VCaP (cell line): ENCODE results near the gene MYBL2.
"Not testable (repeated sequence)": the region's sequence is repeated elsewhere in the genome, so short reads cannot be mapped to it uniquely, and the experiment has no call there.

Experiments used
- H3K27ac ChIP-seq: fragments of 450-650 bp; 2 replicates; pipeline ENCODE4 v1.5.1; 2017
- CTCF ChIP-seq: fragments of 450-650 bp; conservative IDR thresholded peaks from 2 replicates; pipeline ENCODE4 v1.5.1; 2017; ENCODE audit warnings: mild to moderate bottlenecking, moderate library complexity

MYBL2 gene

GRCh38 chr20:43752561-43753301 is 85.8 kb downstream of the MYBL2 start:
- H3K27ac ChIP-seq, result no peak overlapping the region
- TF ChIP-seq CTCF, result no peak

- TF ChIP-seq CTCF, result no peak
- H3K27ac ChIP-seq, result no peak overlapping the region
Observed at GRCh38 chr20:43755390-43755789, 88.5 kb downstream of the MYBL2 start.

- H3K27ac ChIP-seq, result no peak overlapping the region
Observed at GRCh38 chr20:43755851-43756250, 88.9 kb downstream of the MYBL2 start.

GRCh38 chr20:43757888-43758287 is 91.0 kb downstream of the MYBL2 start:
- not testable (repeated sequence) for H3K27ac ChIP-seq

More at GRCh38 chr20:43755851-43756250, 88.9 kb downstream of the MYBL2 start:
- no peak for TF ChIP-seq CTCF

GRCh38 chr20:43761386-43762340 is 94.7 kb downstream of the MYBL2 start:
- no peak for TF ChIP-seq CTCF

GRCh38 chr20:43762911-43763310 is 96.0 kb downstream of the MYBL2 start:
- TF ChIP-seq CTCF, result no peak

More at GRCh38 chr20:43761386-43762340, 94.7 kb downstream of the MYBL2 start:
- no peak overlapping the region for H3K27ac ChIP-seq

GRCh38 chr20:43765916-43766315 is 99.0 kb downstream of the MYBL2 start:
- no peak for TF ChIP-seq CTCF
- H3K27ac ChIP-seq, result no peak overlapping the region

More at GRCh38 chr20:43762911-43763310, 96.0 kb downstream of the MYBL2 start:
- H3K27ac ChIP-seq, result no peak overlapping the region
